Superior temporal gyrus (tissue), 1 donor: ENCODE results near the gene TPRKB.
"Not testable (repeated sequence)": the region's sequence is repeated elsewhere in the genome, so short reads cannot be mapped to it uniquely, and the experiment has no call there.

Experiments
- DNase-seq: peaks from one replicate; pipeline ENCODE4 v3.0.0-alpha.2; 2016; ENCODE audit errors: extremely low spot score

Gene TPRKB

DNA sequence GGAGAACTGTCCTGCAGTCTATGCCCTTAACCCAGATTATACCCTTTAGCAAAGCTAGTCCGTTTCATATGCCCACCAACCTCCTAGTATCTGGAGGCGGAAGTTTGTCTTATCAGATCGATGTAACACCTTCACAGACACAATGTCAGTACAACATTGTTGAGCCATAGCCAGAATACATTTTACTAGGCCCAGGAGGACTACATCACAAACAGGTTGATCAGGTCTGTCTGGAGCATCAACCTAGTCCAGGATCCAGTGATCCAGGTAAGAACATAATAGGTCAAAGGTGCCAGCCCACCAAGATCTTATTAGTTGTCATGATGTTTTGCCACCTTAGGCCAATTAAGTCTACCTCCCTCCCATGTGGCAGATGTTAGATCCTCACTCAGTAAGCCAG lies 2.0 kb upstream of the TPRKB start:
- no peak for DNase-seq

DNA sequence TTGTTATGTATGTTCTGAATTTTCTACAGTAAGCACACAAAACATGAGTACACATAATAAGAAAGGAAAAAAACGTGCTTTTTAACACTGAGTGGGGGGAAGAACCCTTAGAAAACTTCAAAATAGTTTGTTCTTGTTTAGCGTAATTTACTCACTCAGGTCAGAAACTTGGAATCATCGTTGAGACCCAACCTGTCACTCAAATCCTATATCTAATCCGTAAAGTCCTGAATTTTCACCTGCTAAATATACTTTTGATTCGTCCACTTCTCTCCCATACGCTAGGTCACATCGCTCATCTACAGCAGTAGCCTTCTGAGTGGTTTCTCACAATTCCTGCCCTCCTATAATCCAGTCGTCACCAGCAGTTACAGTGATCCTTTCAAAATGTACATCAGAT lies 767 bp downstream of the TPRKB start:
- no peak for DNase-seq

DNA sequence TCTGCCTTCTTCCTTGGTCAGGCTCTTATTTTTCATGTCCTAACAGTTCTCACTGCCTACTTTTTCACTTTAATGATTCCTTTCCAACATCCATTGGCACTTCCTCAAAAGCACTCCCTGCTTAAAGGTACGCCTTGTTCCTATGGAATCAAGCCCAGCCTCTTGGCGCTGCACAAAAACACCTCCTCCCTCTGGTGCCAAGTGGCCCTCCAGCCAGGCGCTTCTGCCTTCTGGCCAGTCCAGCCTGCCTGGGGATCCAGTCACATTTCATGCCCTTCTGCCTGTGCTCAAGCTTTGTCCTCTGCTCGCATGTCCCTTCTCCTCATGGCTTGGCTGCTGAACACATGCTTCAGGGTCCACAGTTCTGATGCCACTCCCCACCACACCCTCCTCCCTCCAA lies 6.3 kb downstream of the TPRKB start:
- DNase-seq, result peak; percentile 34

DNA sequence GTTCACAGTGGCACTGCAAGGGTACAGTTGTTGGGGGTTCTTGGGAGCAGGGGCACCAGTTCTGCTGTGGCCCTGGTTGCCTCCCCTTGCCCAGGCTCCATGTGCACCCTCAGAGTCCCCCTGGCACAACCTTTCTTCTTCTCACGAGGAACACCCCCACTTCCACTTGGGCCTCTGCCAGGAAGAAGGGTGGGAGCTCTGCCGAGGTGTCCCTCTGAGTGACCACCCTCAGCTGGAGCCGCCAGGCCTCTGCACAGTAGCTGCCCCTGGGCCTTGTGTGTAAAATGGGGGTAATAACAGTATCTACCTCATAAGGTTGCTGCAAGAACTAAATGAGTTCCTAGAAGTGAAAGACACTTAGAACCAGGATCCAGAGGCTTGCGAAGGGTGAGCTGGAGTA lies 8.4 kb downstream of the TPRKB start:
- DNase-seq, result no peak

DNA sequence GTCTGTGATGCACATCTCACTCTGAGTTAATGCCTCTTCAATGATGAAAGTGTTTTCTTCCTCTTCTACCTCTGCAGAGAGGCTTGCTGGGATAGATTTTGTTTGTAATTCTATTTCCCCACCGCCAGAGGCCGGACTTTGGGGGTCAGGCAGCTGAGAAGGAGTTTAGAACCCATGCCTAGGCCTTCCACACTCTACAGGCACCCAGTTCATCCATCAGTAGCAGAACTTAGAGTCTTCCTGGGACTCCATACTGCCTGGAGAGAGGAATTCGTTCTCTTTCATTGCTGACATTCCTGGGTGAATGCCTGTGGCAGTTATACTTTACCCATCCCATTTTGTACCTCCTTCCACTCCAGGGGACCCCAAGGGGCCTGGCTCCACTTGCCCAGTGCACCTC lies 9.1 kb downstream of the TPRKB start:
- DNase-seq, result no peak

DNA sequence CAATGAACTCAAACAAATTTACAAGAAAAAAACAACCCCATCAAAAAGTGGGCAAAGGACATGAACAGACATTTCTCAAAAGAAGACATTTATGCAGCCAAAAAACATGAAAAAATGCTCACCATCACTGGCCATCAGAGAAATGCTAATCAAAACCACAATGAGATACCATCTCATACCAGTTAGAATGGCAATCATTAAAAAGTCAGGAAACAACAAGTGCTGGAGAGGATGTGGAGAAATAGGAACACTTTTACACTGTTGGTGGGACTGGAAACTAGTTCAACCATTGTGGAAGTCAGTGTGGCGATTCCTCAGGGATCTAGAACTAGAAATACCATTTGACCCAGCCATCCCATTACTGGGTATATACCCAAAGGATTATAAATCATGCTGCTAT lies 10.5 kb downstream of the TPRKB start:
- DNase-seq, result not testable (repeated sequence)

DNA sequence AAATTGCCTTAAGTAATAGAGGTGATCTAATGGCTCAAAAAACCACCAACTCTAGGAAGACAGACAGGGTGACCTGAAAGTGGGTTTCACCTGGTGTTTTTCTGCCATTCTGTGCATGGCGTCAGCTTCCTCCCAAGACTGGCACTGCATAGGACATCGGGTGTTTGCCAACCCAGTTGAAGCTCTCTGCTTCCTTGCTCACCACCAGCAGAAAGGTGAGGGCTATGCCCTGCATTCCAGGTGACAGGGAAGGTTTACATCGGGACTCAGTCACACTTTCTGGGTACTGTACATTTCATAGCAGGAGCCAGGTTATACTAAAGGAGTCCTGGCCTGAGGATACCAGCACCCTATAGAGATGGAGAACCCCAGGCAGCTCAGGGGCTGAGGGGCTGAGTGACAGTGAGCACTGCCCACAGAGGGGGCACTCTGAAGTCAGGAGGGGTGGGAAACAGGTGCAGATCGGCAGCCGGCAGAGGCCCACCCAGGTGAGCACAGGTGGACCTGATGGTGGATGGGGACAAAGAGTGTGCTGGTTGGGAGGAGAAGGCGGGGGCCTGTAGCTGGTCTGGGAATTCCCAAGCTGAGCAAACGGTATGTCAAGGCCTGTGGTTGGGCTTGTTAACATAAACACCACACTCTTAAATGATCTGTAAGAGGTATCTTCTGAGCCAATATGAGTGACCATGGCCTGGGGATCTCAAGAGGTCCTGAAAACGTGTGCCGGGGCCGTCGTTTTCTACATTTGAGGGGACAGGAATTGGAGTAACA lies 18.1 kb downstream of the TPRKB start:
- DNase-seq, result no peak

DNA sequence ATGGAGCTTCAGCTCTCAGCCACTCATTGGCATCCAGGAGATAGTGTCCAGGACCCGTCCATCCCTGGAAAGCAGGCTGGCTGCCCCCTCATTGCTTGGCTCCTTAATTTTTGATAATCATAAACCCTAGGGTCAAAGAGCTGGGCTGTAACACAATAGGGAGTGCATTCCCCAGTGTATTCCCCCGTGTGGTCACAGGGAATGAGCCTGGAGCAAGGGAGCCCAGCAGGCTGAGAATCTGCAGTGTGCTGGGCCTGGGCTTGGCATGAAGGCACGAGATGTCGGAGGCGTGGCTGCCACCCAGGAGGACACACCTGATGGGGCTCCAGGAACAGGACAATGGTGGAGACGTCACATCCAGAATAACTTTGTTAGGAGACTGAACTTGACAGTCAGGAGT lies 18.7 kb downstream of the TPRKB start:
- no peak for DNase-seq

DNA sequence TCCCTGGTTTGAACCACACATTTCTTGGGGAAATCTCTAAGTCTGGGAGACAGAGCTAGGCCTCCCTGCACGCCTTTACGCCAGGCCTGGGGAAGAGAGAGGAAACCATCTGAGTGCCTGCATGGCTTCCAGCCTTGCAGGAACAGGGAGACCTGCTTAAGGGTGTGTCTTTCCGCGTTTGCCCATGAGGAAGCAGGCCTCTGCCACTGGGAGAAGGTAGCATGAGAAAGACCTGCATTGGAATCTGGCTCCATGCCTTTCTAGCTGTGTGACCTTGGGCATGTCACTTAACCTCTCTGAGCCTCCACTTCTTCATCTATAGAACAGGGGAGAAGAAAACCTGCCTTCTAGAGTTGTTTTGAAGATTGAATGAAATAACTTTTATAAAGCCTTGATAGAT lies 19.4 kb downstream of the TPRKB start:
- DNase-seq, result not testable (repeated sequence)

DNA sequence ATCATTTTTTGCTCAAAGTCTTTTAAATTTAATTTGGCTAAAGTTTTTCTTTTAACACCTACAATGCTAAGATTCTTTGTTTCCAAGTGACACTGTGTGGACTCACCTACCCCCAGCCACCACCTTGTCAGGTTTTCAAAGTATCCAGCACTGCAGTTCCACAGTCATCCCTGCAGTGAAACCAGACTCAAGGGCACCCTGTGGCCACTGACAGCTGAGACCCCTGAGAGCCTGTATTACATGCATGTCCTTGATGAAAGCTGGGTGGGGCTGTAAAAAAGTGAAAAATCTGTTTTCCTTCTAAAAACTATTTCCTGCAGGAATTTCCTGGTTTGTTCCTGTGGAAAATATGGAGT lies 19.9 kb downstream of the TPRKB start:
- DNase-seq, result no peak

DNA sequence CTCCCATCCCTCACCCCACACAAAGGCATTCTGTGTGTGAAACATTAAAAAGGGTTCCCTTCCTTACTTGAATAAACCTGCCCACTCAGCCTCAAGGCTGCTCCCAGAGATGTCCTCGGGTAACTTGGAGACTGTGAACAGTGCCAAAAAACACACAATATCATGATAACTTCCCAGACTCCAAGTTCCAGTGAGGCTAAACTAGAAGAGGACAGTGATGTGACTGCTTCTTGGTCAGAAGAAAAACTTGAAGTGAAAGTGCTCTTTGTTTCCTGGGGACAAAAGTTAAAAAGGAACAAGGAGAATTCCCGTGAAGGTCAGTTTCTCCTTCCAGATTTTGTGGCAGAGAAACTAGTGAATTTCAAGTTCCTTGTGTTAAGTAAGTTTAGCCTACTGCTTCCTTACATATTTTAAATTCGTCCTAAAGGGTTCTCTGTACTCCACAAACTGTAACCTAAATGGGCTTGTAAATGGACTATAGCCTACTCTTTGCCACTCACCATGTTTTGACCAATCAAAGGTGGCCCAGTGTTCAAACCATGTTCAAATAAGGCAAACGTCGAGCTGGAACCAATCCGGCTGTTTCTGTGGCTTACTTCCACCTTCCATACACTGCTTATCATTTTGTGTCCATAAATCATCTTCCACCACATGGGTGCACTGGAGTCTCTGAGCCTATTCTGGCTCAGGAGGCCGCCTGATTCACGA lies 20.4 kb downstream of the TPRKB start:
- DNase-seq, result no peak

DNA sequence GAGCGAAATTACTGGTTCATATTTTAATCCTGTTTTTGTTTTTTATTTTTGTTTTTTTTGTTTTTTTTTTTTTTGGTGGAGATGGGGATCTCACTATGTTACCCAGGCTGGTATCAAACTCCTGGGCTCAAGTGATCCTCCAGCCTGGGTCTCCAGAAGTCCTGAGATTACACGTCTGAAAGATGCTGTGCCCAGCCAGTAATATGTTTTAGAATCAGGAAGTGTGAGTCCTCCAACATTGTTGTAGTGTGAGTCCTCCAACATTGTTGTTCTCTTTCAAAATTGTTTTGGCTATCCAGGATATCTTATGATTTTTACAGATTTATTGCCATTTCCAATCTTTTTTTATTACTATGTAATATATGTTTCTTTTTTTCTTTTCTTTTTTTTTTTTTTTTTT lies 23.1 kb downstream of the TPRKB start:
- no peak for DNase-seq

DNA sequence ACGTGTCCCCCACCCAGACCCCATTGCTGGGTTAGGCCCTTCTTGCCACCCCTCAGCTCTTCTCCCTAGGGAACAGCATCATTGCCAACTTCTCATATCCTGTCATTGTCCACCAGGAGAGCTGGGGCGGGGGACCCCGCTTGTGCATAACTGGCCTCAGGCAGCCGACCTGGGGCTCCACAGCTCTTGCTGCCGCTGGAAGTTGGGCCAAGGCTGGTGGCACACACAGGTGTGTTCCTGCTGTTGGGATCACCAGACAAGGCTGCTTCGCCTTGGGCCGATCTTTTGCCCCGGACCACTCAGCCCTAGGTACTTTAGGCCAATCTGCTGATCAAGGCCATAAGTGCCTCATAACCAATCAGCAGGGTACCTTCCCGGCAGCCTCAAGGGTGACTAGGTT lies 28.6 kb downstream of the TPRKB start:
- DNase-seq, result no peak

DNA sequence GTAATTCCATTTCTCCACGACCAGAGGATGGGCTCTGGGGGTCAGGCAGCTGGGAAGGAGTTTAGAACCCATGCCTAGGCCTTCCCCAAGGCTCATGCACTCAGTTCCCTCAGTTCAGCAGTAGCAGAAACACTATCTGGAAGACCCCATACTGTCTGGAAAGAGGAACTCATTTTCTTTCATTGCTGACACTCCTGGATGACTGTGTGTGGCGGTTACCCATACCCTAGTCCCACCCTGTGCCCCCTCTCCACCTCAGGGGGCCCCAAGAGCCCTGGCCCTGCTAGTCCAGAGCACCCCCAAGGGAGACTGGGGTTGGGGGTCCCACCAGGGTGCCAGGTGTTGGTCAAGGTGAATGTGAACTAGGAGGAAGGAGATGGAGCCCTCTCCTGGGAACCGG lies 29.5 kb downstream of the TPRKB start:
- DNase-seq, result no peak

DNA sequence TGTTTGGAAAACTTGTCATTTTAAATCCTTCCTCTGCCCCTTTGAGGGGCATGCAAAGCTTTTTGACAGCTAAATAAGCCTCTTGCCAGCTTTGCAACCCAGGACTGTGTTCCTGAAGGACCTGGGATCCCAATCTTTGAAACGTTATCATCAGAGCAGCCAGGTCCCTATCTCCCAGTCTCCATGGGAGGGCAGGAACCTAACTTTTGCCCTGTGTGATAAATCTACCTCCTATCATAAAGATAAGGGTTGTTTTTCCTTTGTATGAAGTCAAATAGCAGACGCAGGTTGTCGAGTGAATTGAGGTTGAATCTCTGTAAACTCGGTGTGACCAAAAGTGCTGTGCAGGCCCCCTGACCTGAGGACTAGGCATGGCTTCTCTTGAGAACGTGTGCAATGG lies 30.1 kb downstream of the TPRKB start:
- DNase-seq, result no peak

DNA sequence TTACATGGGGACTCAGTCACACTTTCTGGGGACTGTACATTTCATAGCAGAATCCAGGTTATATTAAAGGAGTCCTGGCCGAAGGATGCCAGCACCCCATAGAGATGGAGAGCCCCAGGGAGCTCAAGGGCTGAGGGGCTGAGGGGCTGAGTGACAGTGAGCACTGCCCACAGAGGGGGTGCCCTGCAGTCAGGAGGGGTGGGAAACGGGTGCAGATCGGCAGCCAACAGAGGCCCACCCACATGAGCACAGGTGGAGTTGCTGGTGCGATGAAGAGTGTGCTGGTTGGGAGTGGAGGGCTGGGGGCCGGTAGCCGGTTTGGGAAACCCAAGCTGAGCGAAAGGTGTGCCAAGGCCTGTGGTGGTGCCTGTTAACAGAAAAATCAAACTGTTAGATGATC lies 32.1 kb downstream of the TPRKB start:
- DNase-seq, result no peak

DNA sequence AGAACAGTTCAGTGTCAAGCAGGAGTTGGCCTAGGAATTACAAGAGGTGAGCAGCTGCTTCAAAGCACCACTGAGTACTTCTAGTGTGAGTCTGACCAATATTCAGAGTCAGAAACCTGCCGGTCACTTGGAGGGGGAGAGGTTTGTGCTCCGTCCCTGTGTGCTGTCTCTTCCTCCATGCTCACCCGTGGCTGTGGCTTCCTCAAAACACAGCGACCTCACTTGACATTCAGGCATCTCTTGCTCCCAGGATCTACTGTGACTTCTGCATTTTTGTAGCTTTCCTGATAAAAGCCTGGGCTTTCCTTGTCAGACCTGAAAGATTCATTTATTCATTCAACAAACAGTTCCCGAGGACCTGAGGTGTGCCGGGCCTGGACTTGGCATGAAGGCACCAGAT lies 32.9 kb downstream of the TPRKB start:
- DNase-seq, result no peak

DNA sequence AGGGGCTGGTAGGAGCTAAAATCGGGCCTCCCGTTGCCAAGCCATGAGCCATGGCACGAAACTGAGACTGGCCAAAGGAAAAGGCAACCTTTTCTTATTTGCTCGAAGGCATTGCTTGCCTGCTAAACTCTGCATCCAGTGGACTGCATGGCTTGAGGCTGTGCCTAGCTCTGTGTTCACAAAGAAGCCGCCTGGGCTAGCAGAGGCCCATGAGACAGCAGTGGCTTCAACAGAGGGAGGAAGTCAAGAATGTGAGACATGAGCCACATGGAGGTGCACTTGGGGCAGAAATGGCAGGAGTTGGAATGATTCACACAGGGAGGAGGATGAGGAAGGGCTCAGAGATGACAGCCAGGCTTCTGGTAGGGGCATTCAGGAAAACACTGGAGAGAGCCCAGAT lies 33.5 kb downstream of the TPRKB start:
- no peak for DNase-seq

DNA sequence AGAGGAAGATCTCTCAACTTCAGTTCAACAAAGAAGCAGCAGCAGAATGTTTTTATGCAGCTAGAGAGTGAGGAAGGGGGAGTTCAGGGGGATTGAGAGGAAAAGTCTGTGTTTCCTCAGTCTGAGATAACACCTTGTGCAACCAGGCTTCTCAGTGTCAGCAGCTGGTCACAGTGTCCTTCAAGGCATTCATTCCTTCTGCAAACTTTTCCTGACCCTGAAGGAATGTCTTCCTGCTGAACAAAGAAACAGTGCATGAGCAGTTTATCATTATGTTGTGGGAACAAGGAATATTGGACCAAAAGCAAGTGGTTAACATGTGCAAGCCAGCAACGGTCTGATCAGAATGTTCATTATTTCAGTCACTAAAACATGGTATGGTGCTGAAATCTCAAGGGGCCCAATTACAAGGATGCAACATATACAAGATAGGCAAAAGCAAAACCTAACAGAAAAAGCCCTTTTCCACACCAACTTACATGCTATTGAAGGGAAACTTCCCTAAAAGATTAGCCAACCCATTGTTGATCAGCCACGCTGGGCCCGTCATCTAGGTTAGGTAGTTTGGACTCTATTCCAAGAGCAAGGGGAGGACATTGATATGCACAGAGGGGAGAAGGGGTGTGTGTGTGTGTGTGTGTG lies 34.2 kb downstream of the TPRKB start:
- DNase-seq, result not testable (repeated sequence)

DNA sequence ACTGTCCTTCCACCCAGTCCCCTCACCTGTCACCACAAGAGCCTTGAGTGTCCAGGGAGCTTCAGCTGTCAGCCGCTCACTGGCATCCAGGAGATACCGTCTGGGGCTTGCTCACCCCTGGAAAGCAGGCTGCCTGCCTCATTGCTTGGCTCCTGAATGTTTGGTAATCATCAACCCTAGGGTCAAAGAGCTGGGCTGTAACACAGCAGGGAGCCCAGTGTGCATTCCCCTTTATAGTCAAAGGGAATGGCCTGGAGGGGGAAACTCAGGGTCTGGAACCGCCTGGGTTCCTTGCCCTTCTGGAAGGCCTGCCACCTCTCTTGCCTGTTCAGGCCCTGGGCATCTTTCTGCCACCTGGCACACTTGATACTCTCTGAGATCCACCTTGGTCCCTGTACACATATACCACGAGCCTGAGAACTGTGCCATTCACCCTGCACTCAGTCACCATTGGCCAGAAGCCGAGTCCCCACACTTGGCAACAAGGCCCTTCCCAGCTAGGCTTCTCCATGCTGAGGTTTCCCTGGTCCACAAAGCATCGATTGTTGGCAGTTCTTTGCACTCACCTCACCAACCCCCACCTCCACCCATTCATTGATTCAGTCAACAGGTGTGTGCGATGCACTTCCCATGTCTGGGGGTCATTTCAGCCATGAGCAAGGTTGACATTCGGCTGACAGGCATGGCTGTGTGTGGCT lies 35.0 kb downstream of the TPRKB start:
- DNase-seq, result no peak

DNA sequence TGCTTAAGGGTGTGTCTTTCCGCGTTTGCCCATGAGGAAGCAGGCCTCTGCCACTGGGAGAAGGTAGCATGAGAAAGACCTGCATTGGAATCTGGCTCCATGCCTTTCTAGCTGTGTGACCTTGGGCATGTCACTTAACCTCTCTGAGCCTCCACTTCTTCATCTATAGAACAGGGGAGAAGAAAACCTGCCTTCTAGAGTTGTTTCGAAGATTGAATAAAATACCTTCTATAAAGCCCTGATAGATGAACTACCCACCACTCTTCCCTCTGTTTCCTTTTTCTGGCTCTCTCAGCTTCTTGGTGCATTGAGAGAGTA lies 35.7 kb downstream of the TPRKB start:
- DNase-seq, result not testable (repeated sequence)

DNA sequence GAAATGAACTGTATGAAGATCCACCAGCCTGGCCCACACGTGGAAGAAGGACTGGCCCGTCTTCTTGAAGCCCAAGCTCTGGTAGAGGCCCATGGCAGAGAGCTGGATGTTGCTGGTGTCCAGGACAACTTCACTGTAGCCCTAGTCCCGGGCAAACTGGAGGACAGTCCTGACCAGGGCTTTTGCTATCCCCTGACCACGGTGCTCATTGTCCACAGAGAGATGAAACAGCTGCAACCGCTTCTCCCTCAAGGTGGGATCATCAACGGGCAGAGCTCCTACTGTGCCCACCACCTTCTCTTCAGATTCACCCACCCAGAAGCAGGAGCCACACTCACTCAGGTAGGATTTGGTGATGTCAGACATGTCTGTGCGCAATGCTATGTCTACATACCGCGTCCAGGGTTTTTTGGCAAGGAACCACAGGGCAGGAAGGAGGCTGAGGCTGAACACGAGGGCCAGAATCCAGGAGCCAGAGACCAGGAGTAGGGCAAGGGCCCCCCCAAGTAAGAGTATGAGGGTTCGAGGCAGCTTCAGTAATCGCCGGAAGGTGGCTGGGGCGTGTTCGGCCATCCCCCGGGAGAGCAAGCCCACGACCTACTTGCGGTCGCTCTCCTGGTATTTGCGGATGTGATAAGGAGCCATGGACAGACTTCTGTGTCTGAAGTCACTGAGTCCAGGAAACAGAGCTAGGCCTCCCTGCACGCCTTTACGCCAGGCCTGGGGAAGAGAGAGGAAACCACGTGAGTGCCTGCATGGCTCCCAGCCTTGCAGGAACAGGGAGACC lies 36.3 kb downstream of the TPRKB start:
- no peak for DNase-seq
